GM10847 (cell line): ENCODE data around the gene SLC8A1.

Source experiments
- POLR2A ChIP-seq: IDR thresholded peaks from 2 replicates; pipeline ENCODE4 v1.6.1; 2011; ENCODE audit not compliant: insufficient read length; ENCODE audit errors: extremely low read depth

Gene SLC8A1

GRCh38 chr2:40343902-40344301, 108.0 kb downstream of the SLC8A1 start:
- no peak for TF ChIP-seq POLR2A

GRCh38 chr2:40341198-40341597, 110.7 kb downstream of the SLC8A1 start:
- TF ChIP-seq POLR2A: no peak

GRCh38 chr2:40339026-40339425, 112.9 kb downstream of the SLC8A1 start:
- TF ChIP-seq POLR2A: no peak

- no peak for TF ChIP-seq POLR2A
These were observed 119.6 kb downstream of the SLC8A1 start for GRCh38 chr2:40332191-40332826.

- no peak for TF ChIP-seq POLR2A
These were observed 121.8 kb downstream of the SLC8A1 start for GRCh38 chr2:40330096-40330495.

GRCh38 chr2:40329739-40330030, 122.2 kb downstream of the SLC8A1 start:
- TF ChIP-seq POLR2A: no peak

- TF ChIP-seq POLR2A: no peak
These were observed 126.8 kb downstream of the SLC8A1 start for GRCh38 chr2:40325116-40325515.

GRCh38 chr2:40324656-40325055, 127.2 kb downstream of the SLC8A1 start:
- no peak for TF ChIP-seq POLR2A

GRCh38 chr2:40321822-40322221, 130.1 kb downstream of the SLC8A1 start:
- no peak for TF ChIP-seq POLR2A

- TF ChIP-seq POLR2A: no peak
These were observed 130.8 kb downstream of the SLC8A1 start for GRCh38 chr2:40321016-40321623.

- TF ChIP-seq POLR2A: no peak
These were observed 133.0 kb downstream of the SLC8A1 start for GRCh38 chr2:40318921-40319320.

GRCh38 chr2:40317761-40318160, 134.1 kb downstream of the SLC8A1 start:
- TF ChIP-seq POLR2A: no peak

GRCh38 chr2:40317046-40317445, 134.8 kb downstream of the SLC8A1 start:
- TF ChIP-seq POLR2A: no peak

GRCh38 chr2:40316620-40317019, 135.3 kb downstream of the SLC8A1 start:
- no peak for TF ChIP-seq POLR2A

GRCh38 chr2:40315683-40316082, 136.2 kb downstream of the SLC8A1 start:
- no peak for TF ChIP-seq POLR2A

GRCh38 chr2:40311026-40311425, 140.9 kb downstream of the SLC8A1 start:
- no peak for TF ChIP-seq POLR2A

- no peak for TF ChIP-seq POLR2A
These were observed 141.6 kb downstream of the SLC8A1 start for GRCh38 chr2:40310303-40310702.
